Muscle layer of colon (tissue), 2 donors: ENCODE measurements around the gene ATF6.
"Not testable (repeated sequence)": the region's sequence is repeated elsewhere in the genome, so short reads cannot be mapped to it uniquely, and the experiment has no call there.

Source experiments
- H3K27ac ChIP-seq: one replicate; pipeline ENCODE4 v1.7.0; 2013; ENCODE audit warnings: low read depth, mild to moderate bottlenecking, low read length, moderate library complexity
- H3K27me3 ChIP-seq, 2 donors: one replicate each; pipeline ENCODE4 v1.7.0; 2013; ENCODE audit warnings: low read length in 2 of 2, mild to moderate bottlenecking in 2 of 2; ENCODE audit not compliant: insufficient read depth in 2 of 2, control insufficient read depth in 1 of 2
- H3K36me3 ChIP-seq: one replicate; pipeline ENCODE4 v1.7.0; 2013; ENCODE audit warnings: mild to moderate bottlenecking, low read length; ENCODE audit not compliant: insufficient read depth
- H3K4me1 ChIP-seq: one replicate; pipeline ENCODE4 v1.7.0; 2013; ENCODE audit warnings: mild to moderate bottlenecking, low read length; ENCODE audit not compliant: insufficient read depth
- H3K4me3 ChIP-seq, 2 donors: one replicate each; pipeline ENCODE4 v1.7.0; 2013; ENCODE audit warnings: low read length in 2 of 2, low read depth in 1 of 2, mild to moderate bottlenecking in 1 of 2, moderate library complexity in 1 of 2
- H3K9ac ChIP-seq: one replicate; pipeline ENCODE4 v1.7.0; 2013; ENCODE audit warnings: low read length
- H3K9me3 ChIP-seq: one replicate; pipeline ENCODE4 v1.7.0; 2013; ENCODE audit warnings: mild to moderate bottlenecking, low read length
- donor health status: abdominal sarcoma.
- donor health status: Adenocarcinoma of cecum.

Gene ATF6

DNA sequence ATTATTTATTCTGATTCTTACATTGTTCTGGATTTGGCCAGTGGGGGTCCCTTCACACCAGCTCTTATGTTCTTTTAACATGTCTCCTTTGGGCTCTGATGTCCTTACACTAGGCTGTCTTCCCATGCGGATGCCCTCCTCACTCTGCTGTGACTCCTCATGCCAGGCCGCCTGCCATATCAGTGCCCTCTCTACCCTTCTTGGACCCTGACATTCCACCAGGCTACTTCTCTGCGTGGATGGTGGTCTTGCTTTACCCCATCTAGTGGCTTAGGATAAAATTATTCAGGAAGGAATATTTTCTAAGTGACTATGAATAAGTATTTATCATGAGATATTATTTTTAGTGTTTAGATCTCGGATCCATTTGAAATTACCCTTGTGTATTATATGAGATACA lies 21.2 kb downstream of the ATF6 start:
- H3K4me3 ChIP-seq = no peak overlapping the region
- peaks cover 4% of the 10 kb centered on the region for H3K4me1 ChIP-seq
- H3K9me3 ChIP-seq = no peaks in the 10 kb centered on the region
- H3K9ac ChIP-seq = no peak overlapping the region
- H3K36me3 ChIP-seq = peaks cover 19% of the 10 kb centered on the region
- H3K27me3 ChIP-seq = no peaks in the 10 kb centered on the region
- H3K27ac ChIP-seq = no peak overlapping the region

- Histone ChIP-seq H3K27ac (no peak overlapping the region), H3K9ac (no peak overlapping the region), H3K9me3 (no peaks in the 10 kb centered on the region), H3K36me3 (peaks cover 28% of the 10 kb centered on the region), H3K4me1 (peaks cover 5% of the 10 kb centered on the region), H3K4me3 (no peak overlapping the region), H3K27me3 (no peaks in the 10 kb centered on the region)
Observed at GRCh38 chr1:161790587-161791317, 24.6 kb downstream of the ATF6 start.

- Histone ChIP-seq H3K27ac (peak overlapping the region; percentile 39), H3K36me3 (peaks cover 28% of the 10 kb centered on the region), H3K4me1 (peaks cover 5% of the 10 kb centered on the region), H3K9ac (no peak overlapping the region), H3K4me3 (no peak overlapping the region), H3K27me3 (no peaks in the 10 kb centered on the region), H3K9me3 (no peaks in the 10 kb centered on the region)
Observed at GRCh38 chr1:161791904-161792655, 26.0 kb downstream of the ATF6 start.

GRCh38 chr1:161792740-161793139 lies 26.6 kb downstream of the ATF6 start:
- Histone ChIP-seq H3K9ac (no peak overlapping the region), H3K27me3 (no peaks in the 10 kb centered on the region), H3K27ac (no peak overlapping the region), H3K4me1 (peaks cover 5% of the 10 kb centered on the region), H3K4me3 (no peak overlapping the region), H3K36me3 (peaks cover 28% of the 10 kb centered on the region), H3K9me3 (no peaks in the 10 kb centered on the region)

- peaks cover 15% of the 10 kb centered on the region for H3K4me1 ChIP-seq
- H3K9me3 ChIP-seq = no peaks in the 10 kb centered on the region
- no peak overlapping the region for H3K27ac ChIP-seq
- no peak overlapping the region for H3K9ac ChIP-seq
- H3K4me3 ChIP-seq = no peak overlapping the region
- peaks cover 3% of the 10 kb centered on the region for H3K36me3 ChIP-seq
- H3K27me3 ChIP-seq = no peaks in the 10 kb centered on the region
Observed at GRCh38 chr1:161799792-161800191, 33.7 kb downstream of the ATF6 start.

- no peaks in the 10 kb centered on the region for H3K9me3 ChIP-seq
- peaks cover 27% of the 10 kb centered on the region for H3K4me1 ChIP-seq
- no peaks in the 10 kb centered on the region for H3K36me3 ChIP-seq
- no peaks in the 10 kb centered on the region for H3K27me3 ChIP-seq
- H3K27ac ChIP-seq = no peak overlapping the region
- H3K9ac ChIP-seq = no peak overlapping the region
- no peak overlapping the region for H3K4me3 ChIP-seq
Observed at GRCh38 chr1:161801955-161802354, 35.8 kb downstream of the ATF6 start.

- no peak overlapping the region for H3K27ac ChIP-seq
- no peaks in the 10 kb centered on the region for H3K36me3 ChIP-seq
- H3K9me3 ChIP-seq = no peaks in the 10 kb centered on the region
- H3K4me3 ChIP-seq = no peak overlapping the region
- no peak overlapping the region for H3K9ac ChIP-seq
- H3K4me1 ChIP-seq = peaks cover 33% of the 10 kb centered on the region
- no peaks in the 10 kb centered on the region for H3K27me3 ChIP-seq
Observed at GRCh38 chr1:161803181-161803580, 37.1 kb downstream of the ATF6 start.

GRCh38 chr1:161805399-161806197 lies 39.5 kb downstream of the ATF6 start:
- H3K27me3 ChIP-seq = no peaks in the 10 kb centered on the region
- H3K4me1 ChIP-seq = peaks cover 33% of the 10 kb centered on the region
- no peak overlapping the region for H3K4me3 ChIP-seq
- H3K9ac ChIP-seq = no peak overlapping the region
- no peaks in the 10 kb centered on the region for H3K9me3 ChIP-seq
- peaks cover 5% of the 10 kb centered on the region for H3K36me3 ChIP-seq
- H3K27ac ChIP-seq = no peak overlapping the region

DNA sequence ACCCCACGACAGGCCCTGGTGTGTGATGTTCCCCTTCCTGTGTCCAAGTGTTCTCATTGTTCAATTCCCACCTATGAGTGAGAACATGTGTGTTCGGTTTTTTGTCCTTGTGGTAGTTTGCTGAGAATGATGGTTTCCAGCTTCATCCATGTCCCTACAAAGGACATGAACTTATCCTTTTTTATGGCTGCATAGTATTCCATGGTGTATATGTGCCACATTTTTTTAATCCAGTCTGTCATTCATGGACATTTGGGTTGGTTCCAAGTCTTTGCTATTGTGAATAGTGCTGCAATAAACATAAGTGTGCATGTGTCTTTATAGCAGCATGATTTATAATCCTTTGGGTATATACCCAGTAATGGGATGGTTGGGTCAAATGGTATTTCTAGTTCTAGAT lies 43.1 kb downstream of the ATF6 start:
- not testable (repeated sequence) for H3K27me3 ChIP-seq, H3K36me3 ChIP-seq, H3K27ac ChIP-seq, H3K4me3 ChIP-seq, H3K9me3 ChIP-seq, H3K9ac ChIP-seq
- peaks cover 18% of the 10 kb centered on the region for H3K4me1 ChIP-seq

DNA sequence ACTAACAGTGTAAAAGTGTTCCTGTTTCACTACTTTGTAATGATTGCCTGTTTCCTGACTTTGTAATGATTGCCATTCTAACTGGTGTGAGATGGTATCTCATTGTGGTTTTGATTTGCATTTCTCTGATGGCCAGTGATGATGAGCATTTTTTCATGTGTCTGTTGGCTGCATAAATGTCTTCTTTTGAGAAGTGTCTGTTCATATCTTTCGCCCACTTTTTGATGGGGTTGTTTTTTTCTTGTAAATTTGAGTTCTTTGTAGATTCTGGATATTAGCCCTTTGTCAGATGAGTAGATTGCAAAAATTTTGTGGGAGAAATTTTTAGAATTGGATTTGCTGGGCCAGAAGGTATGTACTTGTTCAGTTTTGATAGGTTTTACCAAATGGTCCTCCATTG lies 43.5 kb downstream of the ATF6 start:
- not testable (repeated sequence) for H3K9ac ChIP-seq, H3K36me3 ChIP-seq, H3K27ac ChIP-seq, H3K27me3 ChIP-seq, H3K9me3 ChIP-seq, H3K4me3 ChIP-seq
- peaks cover 18% of the 10 kb centered on the region for H3K4me1 ChIP-seq

GRCh38 chr1:161810780-161811179 lies 44.7 kb downstream of the ATF6 start:
- Histone ChIP-seq H3K27me3 (no peaks in the 10 kb centered on the region), H3K4me1 (peaks cover 19% of the 10 kb centered on the region), H3K9ac (no peak overlapping the region), H3K27ac (no peak overlapping the region), H3K36me3 (peaks cover 7% of the 10 kb centered on the region), H3K9me3 (no peaks in the 10 kb centered on the region), H3K4me3 (no peak overlapping the region)
